AG10803 (cell line): ENCODE data around the gene DUSP23.

Experiments used
- DNase-seq: peaks from one replicate; pipeline ENCODE4 v3.0.0; 2010; ENCODE audit warnings: low read depth
- H3K4me3 ChIP-seq: 2 replicates; pipeline ENCODE4 v1.5.1; 2011; ENCODE audit warnings: mild to moderate bottlenecking, low read length, control low read depth
- CTCF ChIP-seq: conservative IDR thresholded peaks from 2 replicates; pipeline ENCODE4 v1.5.1; 2011; ENCODE audit warnings: mild to moderate bottlenecking, low read length, control low read depth, inconsistent platforms

The DUSP23 gene

GRCh38 chr1:159798893-159799292 lies 18.1 kb downstream of the DUSP23 start:
- peak; percentile 78 for TF ChIP-seq CTCF
- peak; percentile 87 for DNase-seq
- H3K4me3 ChIP-seq = no peak overlapping the region

GRCh38 chr1:159799446-159799985 lies 18.8 kb downstream of the DUSP23 start:
- DNase-seq = peak; percentile 29
- H3K4me3 ChIP-seq = no peak overlapping the region
- no peak for TF ChIP-seq CTCF

GRCh38 chr1:159800177-159800930 lies 19.6 kb downstream of the DUSP23 start:
- H3K4me3 ChIP-seq = no peak overlapping the region
- DNase-seq = no peak
- TF ChIP-seq CTCF = no peak

- TF ChIP-seq CTCF = no peak
- H3K4me3 ChIP-seq = no peak within 1 kb of the TSS
- DNase-seq = no peak
Observed at GRCh38 chr1:159802111-159802510, 21.3 kb downstream of the DUSP23 start, which contains the start of gene FCRL6. TSS of gene FCRL6 (plus strand) at chr1:159802360. CDS start at chr1:159802425, 65 bp downstream.

GRCh38 chr1:159803956-159804689 lies 23.4 kb downstream of the DUSP23 start:
- no peak for TF ChIP-seq CTCF
- DNase-seq = no peak

GRCh38 chr1:159804924-159805323 lies 24.2 kb downstream of the DUSP23 start:
- no peak for TF ChIP-seq CTCF
- no peak for DNase-seq

More at GRCh38 chr1:159803956-159804689, 23.4 kb downstream of the DUSP23 start:
- no peak overlapping the region for H3K4me3 ChIP-seq

GRCh38 chr1:159815926-159816325 lies 35.2 kb downstream of the DUSP23 start:
- no peak for DNase-seq
- H3K4me3 ChIP-seq = no peak overlapping the region
- TF ChIP-seq CTCF = no peak

More at GRCh38 chr1:159804924-159805323, 24.2 kb downstream of the DUSP23 start:
- no peak overlapping the region for H3K4me3 ChIP-seq
